Measurements from ENCODE around the gene NXT2. TPM values are rescaled to one million over a fixed set of nuclear protein-coding genes. Genes with fewer than 3 reads are reported as not detected.

Gene NXT2
- total RNA-seq, 1 experiment from 2014 or later: 14.3 TPM

DNA sequence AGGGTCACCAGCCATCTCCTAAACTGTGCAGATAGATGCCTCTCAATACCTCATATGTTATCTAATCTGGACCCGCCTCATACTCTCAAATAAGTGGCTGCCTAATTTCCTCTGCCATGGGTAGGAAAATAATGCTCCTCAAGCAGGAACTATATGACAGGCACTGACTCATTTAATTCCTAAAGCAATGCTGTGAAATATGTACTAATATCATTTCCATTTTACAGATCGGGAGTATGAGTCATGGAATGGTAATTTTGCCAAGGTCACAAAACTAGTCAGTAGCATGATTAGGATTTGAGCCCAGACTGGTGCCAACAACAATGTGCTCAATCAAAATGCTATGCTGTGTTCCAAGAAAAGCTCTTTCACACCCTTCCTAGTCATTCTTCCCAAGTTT is 3.0 kb upstream of the NXT2 start:
- H3K9me2 ChIP-seq (ENCODE audit: insufficient read depth): no peaks in the 10 kb centered on the region
- no peaks in the 10 kb centered on the region for H4K20me1 ChIP-seq (ENCODE audit: insufficient read depth)
- ChIA-PET CTCF (no interaction called here), POLR2A (no interaction called here), RAD21 (ENCODE audit: low non-redundant PET in 1 of 2, low total read pairs in 2 of 2, uncharacterized antibody in 2 of 2, unreplicated experiment in 2 of 2) (no interaction called here)
- no TSS peak for BruUV-seq (replicated peaks)
- H3K36me3 ChIP-seq (ENCODE audit: control insufficient read depth in 1 of 2, insufficient read depth in 2 of 2, low read length in 2 of 2): no peaks in the 10 kb centered on the region
- 0 out of 2 replicates have a peak, but pooled peaks cover 3% of the 10 kb centered on the region for H3K27me3 ChIP-seq (ENCODE audit: insufficient read depth, low read length)
- no peak overlapping the region for H2AFZ ChIP-seq (ENCODE audit: low read depth, low read length, poor library complexity, severe bottlenecking)
- TF ChIP-seq, protein P1, sequence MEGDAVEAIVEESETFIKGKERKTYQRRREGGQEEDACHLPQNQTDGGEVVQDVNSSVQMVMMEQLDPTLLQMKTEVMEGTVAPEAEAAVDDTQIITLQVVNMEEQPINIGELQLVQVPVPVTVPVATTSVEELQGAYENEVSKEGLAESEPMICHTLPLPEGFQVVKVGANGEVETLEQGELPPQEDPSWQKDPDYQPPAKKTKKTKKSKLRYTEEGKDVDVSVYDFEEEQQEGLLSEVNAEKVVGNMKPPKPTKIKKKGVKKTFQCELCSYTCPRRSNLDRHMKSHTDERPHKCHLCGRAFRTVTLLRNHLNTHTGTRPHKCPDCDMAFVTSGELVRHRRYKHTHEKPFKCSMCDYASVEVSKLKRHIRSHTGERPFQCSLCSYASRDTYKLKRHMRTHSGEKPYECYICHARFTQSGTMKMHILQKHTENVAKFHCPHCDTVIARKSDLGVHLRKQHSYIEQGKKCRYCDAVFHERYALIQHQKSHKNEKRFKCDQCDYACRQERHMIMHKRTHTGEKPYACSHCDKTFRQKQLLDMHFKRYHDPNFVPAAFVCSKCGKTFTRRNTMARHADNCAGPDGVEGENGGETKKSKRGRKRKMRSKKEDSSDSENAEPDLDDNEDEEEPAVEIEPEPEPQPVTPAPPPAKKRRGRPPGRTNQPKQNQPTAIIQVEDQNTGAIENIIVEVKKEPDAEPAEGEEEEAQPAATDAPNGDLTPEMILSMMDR (IDR thresholded peaks at IDR 0.05 in 2 of 3, conservative IDR thresholded peaks at IDR 0.05 in 1 of 3; ENCODE audit: borderline replicate concordance in 1 of 3, insufficient read depth in 1 of 3, low read depth in 2 of 3, low read length in 2 of 3): no peak
- TF ChIP-seq TCF7L2 (IDR thresholded peaks at IDR 0.05; ENCODE audit: borderline replicate concordance, extremely low read depth, insufficient read depth, insufficient read length) (no peak), SP1 (IDR thresholded peaks at IDR 0.05; ENCODE audit: low read depth) (no peak), SIN3A (IDR thresholded peaks at IDR 0.05; ENCODE audit: low read depth) (no peak), EZH2 (IDR thresholded peaks at IDR 0.05) (no peak), SRF (IDR thresholded peaks at IDR 0.05; ENCODE audit: low read depth) (no peak)
- TF ChIP-seq, protein P2, sequence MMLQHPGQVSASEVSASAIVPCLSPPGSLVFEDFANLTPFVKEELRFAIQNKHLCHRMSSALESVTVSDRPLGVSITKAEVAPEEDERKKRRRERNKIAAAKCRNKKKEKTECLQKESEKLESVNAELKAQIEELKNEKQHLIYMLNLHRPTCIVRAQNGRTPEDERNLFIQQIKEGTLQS (IDR thresholded peaks at IDR 0.05): no peak
- TF ChIP-seq, protein P3, sequence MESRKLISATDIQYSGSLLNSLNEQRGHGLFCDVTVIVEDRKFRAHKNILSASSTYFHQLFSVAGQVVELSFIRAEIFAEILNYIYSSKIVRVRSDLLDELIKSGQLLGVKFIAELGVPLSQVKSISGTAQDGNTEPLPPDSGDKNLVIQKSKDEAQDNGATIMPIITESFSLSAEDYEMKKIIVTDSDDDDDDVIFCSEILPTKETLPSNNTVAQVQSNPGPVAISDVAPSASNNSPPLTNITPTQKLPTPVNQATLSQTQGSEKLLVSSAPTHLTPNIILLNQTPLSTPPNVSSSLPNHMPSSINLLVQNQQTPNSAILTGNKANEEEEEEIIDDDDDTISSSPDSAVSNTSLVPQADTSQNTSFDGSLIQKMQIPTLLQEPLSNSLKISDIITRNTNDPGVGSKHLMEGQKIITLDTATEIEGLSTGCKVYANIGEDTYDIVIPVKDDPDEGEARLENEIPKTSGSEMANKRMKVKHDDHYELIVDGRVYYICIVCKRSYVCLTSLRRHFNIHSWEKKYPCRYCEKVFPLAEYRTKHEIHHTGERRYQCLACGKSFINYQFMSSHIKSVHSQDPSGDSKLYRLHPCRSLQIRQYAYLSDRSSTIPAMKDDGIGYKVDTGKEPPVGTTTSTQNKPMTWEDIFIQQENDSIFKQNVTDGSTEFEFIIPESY (IDR thresholded peaks at IDR 0.05; ENCODE audit: extremely low read depth, insufficient replicate concordance, low read length): no peak
- TF ChIP-seq, protein P4, sequence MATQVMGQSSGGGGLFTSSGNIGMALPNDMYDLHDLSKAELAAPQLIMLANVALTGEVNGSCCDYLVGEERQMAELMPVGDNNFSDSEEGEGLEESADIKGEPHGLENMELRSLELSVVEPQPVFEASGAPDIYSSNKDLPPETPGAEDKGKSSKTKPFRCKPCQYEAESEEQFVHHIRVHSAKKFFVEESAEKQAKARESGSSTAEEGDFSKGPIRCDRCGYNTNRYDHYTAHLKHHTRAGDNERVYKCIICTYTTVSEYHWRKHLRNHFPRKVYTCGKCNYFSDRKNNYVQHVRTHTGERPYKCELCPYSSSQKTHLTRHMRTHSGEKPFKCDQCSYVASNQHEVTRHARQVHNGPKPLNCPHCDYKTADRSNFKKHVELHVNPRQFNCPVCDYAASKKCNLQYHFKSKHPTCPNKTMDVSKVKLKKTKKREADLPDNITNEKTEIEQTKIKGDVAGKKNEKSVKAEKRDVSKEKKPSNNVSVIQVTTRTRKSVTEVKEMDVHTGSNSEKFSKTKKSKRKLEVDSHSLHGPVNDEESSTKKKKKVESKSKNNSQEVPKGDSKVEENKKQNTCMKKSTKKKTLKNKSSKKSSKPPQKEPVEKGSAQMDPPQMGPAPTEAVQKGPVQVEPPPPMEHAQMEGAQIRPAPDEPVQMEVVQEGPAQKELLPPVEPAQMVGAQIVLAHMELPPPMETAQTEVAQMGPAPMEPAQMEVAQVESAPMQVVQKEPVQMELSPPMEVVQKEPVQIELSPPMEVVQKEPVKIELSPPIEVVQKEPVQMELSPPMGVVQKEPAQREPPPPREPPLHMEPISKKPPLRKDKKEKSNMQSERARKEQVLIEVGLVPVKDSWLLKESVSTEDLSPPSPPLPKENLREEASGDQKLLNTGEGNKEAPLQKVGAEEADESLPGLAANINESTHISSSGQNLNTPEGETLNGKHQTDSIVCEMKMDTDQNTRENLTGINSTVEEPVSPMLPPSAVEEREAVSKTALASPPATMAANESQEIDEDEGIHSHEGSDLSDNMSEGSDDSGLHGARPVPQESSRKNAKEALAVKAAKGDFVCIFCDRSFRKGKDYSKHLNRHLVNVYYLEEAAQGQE (IDR thresholded peaks at IDR 0.05; ENCODE audit: low read depth): no peak
- no peak overlapping the region for H3K27ac ChIP-seq (ENCODE audit: low read depth, low read length)
- no peak for ATAC-seq
- intact Hi-C loops (cut with micrococcal nuclease): no loop called here
- H3K4me1 ChIP-seq (ENCODE audit: control insufficient read depth in 1 of 2, insufficient read depth in 2 of 2, low read length in 2 of 2): peaks cover 2 to 16% of the 10 kb centered on the region in 2 experiments; a peak in 2 of 4 replicates
- no peaks in the 10 kb centered on the region for H3K9me3 ChIP-seq (ENCODE audit: control insufficient read depth in 1 of 2, insufficient read depth in 1 of 2, low read depth in 1 of 2, low read length in 2 of 2)
- H3K9ac ChIP-seq (ENCODE audit: low read length): no peak overlapping the region
- 0 out of 2 replicates have a peak overlapping the region, but pooled peaks have one; percentile 17 for H3K4me2 ChIP-seq (ENCODE audit: low read length)
- H3K4me3 ChIP-seq (replicated peaks in 1 of 2; ENCODE audit: low read depth in 1 of 2, low read length in 2 of 2): no peak overlapping the region
- DNase-seq (ENCODE audit: low read depth, low spot score): no peak
- H3K79me2 ChIP-seq (ENCODE audit: insufficient read depth, low read length): no peaks in the 10 kb centered on the region

Measured in HCT116 (cell line).